Measurements from ENCODE around the gene FAF2. TPM values are rescaled to one million over a fixed set of nuclear protein-coding genes. Genes with fewer than 3 reads are reported as not detected.

The FAF2 gene
- total RNA-seq, 2 donors from 2014 or later: 23.0 to 31.2 TPM

GRCh38 chr5:176540476-176540899 lies 92.3 kb downstream of the FAF2 start:
- TF ChIP-seq CTCF (IDR thresholded peaks at IDR 0.05): no peak
- Histone ChIP-seq H3K27ac (no peak overlapping the region), H3K4me1 (ENCODE audit: control insufficient read depth in 1 of 2, low read depth in 2 of 2) (peaks cover 9 to 23% of the 10 kb centered on the region in 2 donors), H3K9me3 (no peaks in the 10 kb centered on the region), H3K36me3 (no peaks in the 10 kb centered on the region), H3K27me3 (replicated peaks; ENCODE audit: insufficient read depth) (no peaks in the 10 kb centered on the region), H3K4me3 (no peak overlapping the region)
- DNase-seq (ENCODE audit: low spot score): no peak
- ATAC-seq (ENCODE audit: insufficient number of reproducible peaks, low FRiP score, low read depth): no peak

- Histone ChIP-seq H3K27ac (no peak overlapping the region), H3K4me1 (ENCODE audit: control insufficient read depth in 1 of 2, low read depth in 2 of 2) (peaks cover 5 to 18% of the 10 kb centered on the region in 2 donors), H3K9me3 (no peaks in the 10 kb centered on the region), H3K36me3 (no peaks in the 10 kb centered on the region), H3K4me3 (no peak overlapping the region), H3K27me3 (replicated peaks; ENCODE audit: insufficient read depth) (no peaks in the 10 kb centered on the region)
- ATAC-seq (ENCODE audit: insufficient number of reproducible peaks, low FRiP score, low read depth) (no peak), DNase-seq (ENCODE audit: low spot score) (no peak)
- TF ChIP-seq CTCF (IDR thresholded peaks at IDR 0.05): no peak
Observed at GRCh38 chr5:176540956-176541337, 92.8 kb downstream of the FAF2 start.

- Histone ChIP-seq H3K4me3 (no peak overlapping the region), H3K4me1 (ENCODE audit: control insufficient read depth in 1 of 2, low read depth in 2 of 2) (peaks cover 4 to 16% of the 10 kb centered on the region in 2 donors), H3K27ac (no peak overlapping the region), H3K36me3 (no peaks in the 10 kb centered on the region), H3K9me3 (no peaks in the 10 kb centered on the region), H3K27me3 (replicated peaks; ENCODE audit: insufficient read depth) (no peaks in the 10 kb centered on the region)
- ATAC-seq (ENCODE audit: insufficient number of reproducible peaks, low FRiP score, low read depth): no peak
- no peak for TF ChIP-seq CTCF (IDR thresholded peaks at IDR 0.05)
- DNase-seq (ENCODE audit: low spot score): no peak
Observed at GRCh38 chr5:176541338-176542134, 93.4 kb downstream of the FAF2 start.

GRCh38 chr5:176542135-176542595 lies 94.0 kb downstream of the FAF2 start:
- Histone ChIP-seq H3K4me1 (ENCODE audit: control insufficient read depth in 1 of 2, low read depth in 2 of 2) (peaks cover 4 to 16% of the 10 kb centered on the region in 2 donors), H3K36me3 (no peaks in the 10 kb centered on the region), H3K27me3 (replicated peaks; ENCODE audit: insufficient read depth) (no peaks in the 10 kb centered on the region), H3K27ac (no peak overlapping the region), H3K9me3 (no peaks in the 10 kb centered on the region), H3K4me3 (peak overlapping the region; percentile 81)
- no peak for TF ChIP-seq CTCF (IDR thresholded peaks at IDR 0.05)
- no peak for ATAC-seq (ENCODE audit: insufficient number of reproducible peaks, low FRiP score, low read depth)
- no peak for DNase-seq (ENCODE audit: low spot score)

- no peak for TF ChIP-seq CTCF (IDR thresholded peaks at IDR 0.05)
- H3K9me3 ChIP-seq: no peaks in the 10 kb centered on the region
- no peaks in the 10 kb centered on the region for H3K36me3 ChIP-seq
- H3K4me3 ChIP-seq: peak overlapping the region; percentile 81
- ATAC-seq (ENCODE audit: insufficient number of reproducible peaks, low FRiP score, low read depth) (no peak), DNase-seq (ENCODE audit: low spot score) (no peak)
- H3K27ac ChIP-seq: peak overlapping the region in 1 of 2 donors; percentile 27
- H3K27me3 ChIP-seq (replicated peaks; ENCODE audit: insufficient read depth): no peaks in the 10 kb centered on the region
- peaks cover 4 to 16% of the 10 kb centered on the region in 2 donors for H3K4me1 ChIP-seq (ENCODE audit: control insufficient read depth in 1 of 2, low read depth in 2 of 2)
Observed at GRCh38 chr5:176542596-176543427, 94.6 kb downstream of the FAF2 start.
